ENCODE data around the gene EEF1AKMT3. TPM values are rescaled to one million over a fixed set of nuclear protein-coding genes. Genes with fewer than 3 reads are reported as not detected.

Gene EEF1AKMT3
- 4.2 TPM for total RNA-seq

GRCh38 chr12:57772429-57773322 lies at the start of gene EEF1AKMT3:
EEF1AKMT3 (plus strand) TSS chr12:57772614; CDS start chr12:57772725, 111 bp downstream.
- Histone ChIP-seq H3K27me3 (ENCODE audit: control insufficient read depth in 3 of 3, insufficient read depth in 3 of 3, low read length in 3 of 3) (peaks cover 0 to 3% (median 0%) of the 10 kb centered on the region in 3 donors), H3K36me3 (ENCODE audit: control insufficient read depth in 3 of 3, insufficient read depth in 3 of 3, low read length in 3 of 3) (peaks cover 25 to 39% (median 27%) of the 10 kb centered on the region in 3 donors), H3K4me1 (ENCODE audit: control insufficient read depth in 3 of 3, insufficient read depth in 3 of 3, low read length in 3 of 3) (peaks cover 19 to 26% (median 22%) of the 10 kb centered on the region in 3 donors), H3K27ac (ENCODE audit: low read depth, low read length) (peak within 1 kb of the TSS; percentile 79), H3K4me3 (ENCODE audit: low read length in 3 of 3) (peak within 1 kb of the TSS; percentile 89 to 99 (median 98)), H3K9ac (ENCODE audit: low read depth in 1 of 3, low read length in 3 of 3) (peak within 1 kb of the TSS; percentile 85 to 94 (median 92)), H3K9me3 (ENCODE audit: control insufficient read depth in 3 of 3, low read length in 3 of 3) (no peaks in the 10 kb centered on the region)

DNA sequence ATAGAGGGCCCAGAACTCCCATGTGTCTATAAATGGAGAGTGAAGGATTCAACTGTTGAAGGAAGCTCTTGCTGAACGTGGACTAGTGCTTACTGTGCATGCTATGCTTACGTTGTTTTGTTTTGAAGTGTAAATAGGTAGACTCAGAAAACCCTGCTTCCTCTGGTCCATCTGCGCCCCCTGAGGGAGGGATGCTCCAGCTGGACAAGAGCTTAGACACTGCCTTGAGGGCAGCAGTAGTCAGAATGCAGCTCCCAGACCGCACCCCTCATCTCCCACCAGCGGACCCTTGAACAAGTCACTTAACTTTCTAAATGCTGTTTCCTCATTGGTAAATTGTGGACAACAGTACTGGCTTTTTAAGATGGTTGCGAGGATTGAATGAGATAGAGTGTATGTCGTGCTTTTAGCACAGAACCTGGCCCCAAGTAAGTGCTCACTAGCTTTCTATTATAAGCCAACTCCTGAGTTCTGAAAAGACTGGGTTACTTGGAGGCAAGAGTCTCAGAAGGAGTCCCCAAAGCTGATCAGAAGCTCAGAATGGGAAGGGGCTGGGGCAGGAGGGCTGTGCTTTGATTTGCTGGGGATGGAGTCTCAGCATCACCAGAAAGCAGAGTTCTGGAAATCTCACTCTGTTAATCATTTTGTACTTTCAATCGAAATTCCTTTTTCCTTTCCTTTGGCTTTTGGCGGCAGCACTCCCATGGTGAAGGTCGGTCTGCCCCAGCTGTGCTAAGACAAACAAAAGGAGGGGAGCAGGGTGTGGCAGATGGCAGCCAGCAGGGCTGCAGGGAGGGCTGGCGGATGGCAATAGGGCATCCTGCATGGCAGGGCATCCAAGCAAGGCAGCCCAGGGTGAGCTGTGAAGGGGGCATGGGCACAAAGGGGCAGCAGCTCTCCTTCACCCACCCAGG lies 49.4 kb upstream of the EEF1AKMT3 start:
- H3K4me1 ChIP-seq (ENCODE audit: control insufficient read depth in 3 of 3, insufficient read depth in 3 of 3, low read length in 3 of 3) = peaks cover 15 to 19% (median 18%) of the 10 kb centered on the region in 3 donors
- H3K36me3 ChIP-seq (ENCODE audit: control insufficient read depth in 3 of 3, insufficient read depth in 3 of 3, low read length in 3 of 3) = peaks cover 32 to 36% (median 33%) of the 10 kb centered on the region in 3 donors
- no peaks in the 10 kb centered on the region for H3K9me3 ChIP-seq (ENCODE audit: control insufficient read depth in 3 of 3, low read length in 3 of 3)
- H3K4me3 ChIP-seq (ENCODE audit: low read length in 3 of 3) = no peak overlapping the region
- no peak overlapping the region for H3K27ac ChIP-seq (ENCODE audit: low read depth, low read length)
- H3K27me3 ChIP-seq (ENCODE audit: control insufficient read depth in 3 of 3, insufficient read depth in 3 of 3, low read length in 3 of 3) = peaks cover 15 to 39% (median 39%) of the 10 kb centered on the region in 3 donors
- no peak overlapping the region for H3K9ac ChIP-seq (ENCODE audit: low read depth in 1 of 3, low read length in 3 of 3)

GRCh38 chr12:57723630-57723962 lies 48.8 kb upstream of the EEF1AKMT3 start:
- H3K4me3 ChIP-seq (ENCODE audit: low read length in 3 of 3) = no peak overlapping the region
- H3K9ac ChIP-seq (ENCODE audit: low read depth in 1 of 3, low read length in 3 of 3) = no peak overlapping the region
- H3K9me3 ChIP-seq (ENCODE audit: control insufficient read depth in 3 of 3, low read length in 3 of 3) = no peaks in the 10 kb centered on the region
- H3K27ac ChIP-seq (ENCODE audit: low read depth, low read length) = no peak overlapping the region
- H3K4me1 ChIP-seq (ENCODE audit: control insufficient read depth in 3 of 3, insufficient read depth in 3 of 3, low read length in 3 of 3) = peaks cover 15 to 19% (median 18%) of the 10 kb centered on the region in 3 donors
- peaks cover 26 to 29% (median 27%) of the 10 kb centered on the region in 3 donors for H3K36me3 ChIP-seq (ENCODE audit: control insufficient read depth in 3 of 3, insufficient read depth in 3 of 3, low read length in 3 of 3)
- H3K27me3 ChIP-seq (ENCODE audit: control insufficient read depth in 3 of 3, insufficient read depth in 3 of 3, low read length in 3 of 3) = peaks cover 15 to 44% (median 43%) of the 10 kb centered on the region in 3 donors

DNA sequence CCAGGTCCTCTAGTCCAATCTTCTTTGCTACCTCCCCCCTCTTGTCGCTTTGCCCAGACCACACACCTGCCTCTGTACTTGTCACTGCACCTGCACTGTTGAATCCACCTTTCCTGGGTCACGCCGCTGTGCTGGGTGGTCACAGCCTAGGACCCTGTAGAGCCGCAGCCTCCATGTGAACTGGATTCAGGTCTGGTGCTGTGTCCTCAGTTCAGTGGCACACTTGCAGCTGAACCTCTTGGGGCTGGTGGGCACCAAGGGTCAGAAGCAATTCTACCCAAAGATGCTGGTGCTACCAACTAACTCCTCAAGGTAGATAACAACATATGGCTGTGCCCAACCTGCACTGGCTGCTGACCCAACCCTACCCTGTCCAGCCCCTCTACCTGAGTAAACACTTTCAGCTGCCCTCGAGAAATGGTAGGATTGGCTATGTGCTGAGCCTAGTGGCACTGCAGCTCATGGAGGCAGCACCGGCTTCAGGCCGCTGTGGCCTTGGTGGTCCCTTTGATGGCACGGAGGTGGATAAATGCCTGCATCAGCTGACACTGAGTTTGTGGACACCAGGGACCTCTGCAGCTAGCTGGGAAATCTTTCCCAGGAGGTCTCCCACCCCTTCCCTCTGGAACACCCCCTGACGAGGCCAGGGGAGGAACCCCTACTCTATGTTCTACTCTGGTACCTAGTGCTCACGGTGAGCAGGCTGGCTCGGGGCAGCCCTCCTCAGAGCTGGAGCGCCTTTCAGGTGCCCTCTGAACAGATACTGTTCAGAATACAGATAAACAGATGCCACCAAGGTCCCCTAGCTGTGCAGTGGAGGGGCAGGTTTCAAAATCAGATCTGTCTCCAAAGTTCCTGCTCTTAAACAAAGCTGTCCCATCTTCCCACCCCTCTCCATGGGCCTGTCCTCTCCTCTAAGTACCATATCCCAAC lies 48.1 kb upstream of the EEF1AKMT3 start:
- H3K4me1 ChIP-seq (ENCODE audit: control insufficient read depth in 3 of 3, insufficient read depth in 3 of 3, low read length in 3 of 3) = peaks cover 15 to 19% (median 18%) of the 10 kb centered on the region in 3 donors
- H3K36me3 ChIP-seq (ENCODE audit: control insufficient read depth in 3 of 3, insufficient read depth in 3 of 3, low read length in 3 of 3) = peaks cover 19 to 23% (median 21%) of the 10 kb centered on the region in 3 donors

DNA sequence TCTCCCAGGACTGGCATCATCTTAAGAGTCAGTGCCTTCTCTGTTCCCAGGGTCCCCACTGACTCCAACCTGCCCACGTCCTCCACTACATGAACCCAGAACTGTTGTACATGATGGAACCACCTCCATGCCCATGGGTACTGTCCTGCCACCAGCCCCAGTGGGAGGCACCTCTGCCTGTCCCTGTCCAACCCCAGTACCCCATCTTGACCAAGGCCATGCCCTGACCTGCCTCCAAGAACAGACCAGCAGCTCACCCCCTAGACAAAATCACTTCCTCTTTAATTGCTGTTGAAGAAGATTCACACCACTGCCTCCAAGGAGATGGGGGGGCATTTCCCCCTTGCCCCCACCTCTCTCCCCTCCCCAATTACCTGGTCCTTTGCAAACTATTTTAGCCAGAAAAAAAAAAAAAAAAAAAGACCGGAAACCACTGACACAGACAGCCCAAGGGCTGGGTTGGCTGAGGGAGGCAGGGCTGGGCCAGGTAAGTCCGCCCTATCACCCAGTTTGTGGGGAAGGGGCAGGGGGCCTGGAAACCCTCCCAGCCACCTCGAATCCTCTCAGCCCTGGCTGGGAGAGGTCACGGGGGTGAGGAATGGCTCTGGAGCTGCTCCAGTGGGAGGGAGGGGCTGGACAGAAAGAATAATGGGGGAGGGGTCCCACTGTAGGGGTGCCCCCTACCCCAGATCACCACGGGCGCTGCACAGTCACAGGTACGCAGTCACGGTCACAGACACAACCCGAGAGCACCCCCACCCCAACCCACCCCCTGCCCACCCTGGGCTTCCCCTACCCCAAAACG lies 47.3 kb upstream of the EEF1AKMT3 start:
- Histone ChIP-seq H3K4me3 (ENCODE audit: low read length in 3 of 3) (no peak overlapping the region), H3K36me3 (ENCODE audit: control insufficient read depth in 3 of 3, insufficient read depth in 3 of 3, low read length in 3 of 3) (peaks cover 11 to 15% (median 12%) of the 10 kb centered on the region in 3 donors), H3K9me3 (ENCODE audit: control insufficient read depth in 3 of 3, low read length in 3 of 3) (no peaks in the 10 kb centered on the region), H3K4me1 (ENCODE audit: control insufficient read depth in 3 of 3, insufficient read depth in 3 of 3, low read length in 3 of 3) (peaks cover 15 to 19% (median 18%) of the 10 kb centered on the region in 3 donors), H3K27me3 (ENCODE audit: control insufficient read depth in 3 of 3, insufficient read depth in 3 of 3, low read length in 3 of 3) (peaks cover 15 to 49% (median 43%) of the 10 kb centered on the region in 3 donors), H3K9ac (ENCODE audit: low read depth in 1 of 3, low read length in 3 of 3) (no peak overlapping the region), H3K27ac (ENCODE audit: low read depth, low read length) (no peak overlapping the region)

More for the DNA sequence above, 48.1 kb upstream of the EEF1AKMT3 start:
- Histone ChIP-seq H3K27me3 (ENCODE audit: control insufficient read depth in 3 of 3, insufficient read depth in 3 of 3, low read length in 3 of 3) (peaks cover 15 to 45% (median 43%) of the 10 kb centered on the region in 3 donors), H3K4me3 (ENCODE audit: low read length in 3 of 3) (no peak overlapping the region), H3K9ac (ENCODE audit: low read depth in 1 of 3, low read length in 3 of 3) (no peak overlapping the region), H3K9me3 (ENCODE audit: control insufficient read depth in 3 of 3, low read length in 3 of 3) (no peaks in the 10 kb centered on the region), H3K27ac (ENCODE audit: low read depth, low read length) (no peak overlapping the region)

- Histone ChIP-seq H3K27ac (ENCODE audit: low read depth, low read length) (no peak overlapping the region), H3K4me1 (ENCODE audit: control insufficient read depth in 3 of 3, insufficient read depth in 3 of 3, low read length in 3 of 3) (peaks cover 15 to 19% (median 18%) of the 10 kb centered on the region in 3 donors), H3K9me3 (ENCODE audit: control insufficient read depth in 3 of 3, low read length in 3 of 3) (no peaks in the 10 kb centered on the region), H3K27me3 (ENCODE audit: control insufficient read depth in 3 of 3, insufficient read depth in 3 of 3, low read length in 3 of 3) (peaks cover 18 to 52% (median 44%) of the 10 kb centered on the region in 3 donors), H3K4me3 (ENCODE audit: low read length in 3 of 3) (peak overlapping the region; percentile 70 to 74 (median 71)), H3K36me3 (ENCODE audit: control insufficient read depth in 3 of 3, insufficient read depth in 3 of 3, low read length in 3 of 3) (peaks cover 4 to 9% (median 6%) of the 10 kb centered on the region in 3 donors), H3K9ac (ENCODE audit: low read depth in 1 of 3, low read length in 3 of 3) (peak overlapping the region in 1 of 3 donors; percentile 40)
Observed at GRCh38 chr12:57725851-57726150, 46.6 kb upstream of the EEF1AKMT3 start.

GRCh38 chr12:57726151-57726883 lies 46.1 kb upstream of the EEF1AKMT3 start:
- peaks cover 2 to 4% (median 2%) of the 10 kb centered on the region in 3 donors for H3K36me3 ChIP-seq (ENCODE audit: control insufficient read depth in 3 of 3, insufficient read depth in 3 of 3, low read length in 3 of 3)
- peak overlapping the region; percentile 70 to 74 (median 71) for H3K4me3 ChIP-seq (ENCODE audit: low read length in 3 of 3)
- H3K9me3 ChIP-seq (ENCODE audit: control insufficient read depth in 3 of 3, low read length in 3 of 3) = no peaks in the 10 kb centered on the region
- peak overlapping the region; percentile 60 for H3K27ac ChIP-seq (ENCODE audit: low read depth, low read length)
- H3K4me1 ChIP-seq (ENCODE audit: control insufficient read depth in 3 of 3, insufficient read depth in 3 of 3, low read length in 3 of 3) = peaks cover 15 to 19% (median 18%) of the 10 kb centered on the region in 3 donors
- peaks cover 18 to 55% (median 49%) of the 10 kb centered on the region in 3 donors for H3K27me3 ChIP-seq (ENCODE audit: control insufficient read depth in 3 of 3, insufficient read depth in 3 of 3, low read length in 3 of 3)
- peak overlapping the region; percentile 30 to 57 (median 53) for H3K9ac ChIP-seq (ENCODE audit: low read depth in 1 of 3, low read length in 3 of 3)
